Adipocyte (in vitro differentiated cells): ENCODE data around the gene RASEF.

ENCODE experiments used
- DNase-seq: peaks from one replicate; pipeline ENCODE4 v3.0.0-alpha.2; 2015; ENCODE audit warnings: low read depth
- H3K27me3 ChIP-seq: replicated peaks from 2 replicates; pipeline ENCODE4 v1.7.0; 2013; ENCODE audit warnings: mild to moderate bottlenecking, low read length, moderate library complexity; ENCODE audit not compliant: control insufficient read depth, insufficient read depth
- H3K36me3 ChIP-seq: 2 replicates; pipeline ENCODE4 v1.7.0; 2013; ENCODE audit warnings: low read length, mild to moderate bottlenecking, moderate library complexity; ENCODE audit not compliant: control insufficient read depth, insufficient read depth, severe bottlenecking
- H3K4me1 ChIP-seq: 2 replicates; pipeline ENCODE4 v1.7.0; 2013; ENCODE audit warnings: mild to moderate bottlenecking, low read length, moderate library complexity; ENCODE audit not compliant: control insufficient read depth, insufficient read depth
- H3K4me3 ChIP-seq: 2 replicates; pipeline ENCODE4 v1.7.0; 2013; ENCODE audit warnings: mild to moderate bottlenecking, low read length, moderate library complexity
- H3K9ac ChIP-seq: 2 replicates; pipeline ENCODE4 v1.7.0; 2013; ENCODE audit warnings: mild to moderate bottlenecking, low read length, moderate library complexity
- H3K9me3 ChIP-seq: 2 replicates; pipeline ENCODE4 v1.7.0; 2013; ENCODE audit warnings: mild to moderate bottlenecking, low read length, moderate library complexity; ENCODE audit not compliant: control insufficient read depth

The RASEF gene

DNA sequence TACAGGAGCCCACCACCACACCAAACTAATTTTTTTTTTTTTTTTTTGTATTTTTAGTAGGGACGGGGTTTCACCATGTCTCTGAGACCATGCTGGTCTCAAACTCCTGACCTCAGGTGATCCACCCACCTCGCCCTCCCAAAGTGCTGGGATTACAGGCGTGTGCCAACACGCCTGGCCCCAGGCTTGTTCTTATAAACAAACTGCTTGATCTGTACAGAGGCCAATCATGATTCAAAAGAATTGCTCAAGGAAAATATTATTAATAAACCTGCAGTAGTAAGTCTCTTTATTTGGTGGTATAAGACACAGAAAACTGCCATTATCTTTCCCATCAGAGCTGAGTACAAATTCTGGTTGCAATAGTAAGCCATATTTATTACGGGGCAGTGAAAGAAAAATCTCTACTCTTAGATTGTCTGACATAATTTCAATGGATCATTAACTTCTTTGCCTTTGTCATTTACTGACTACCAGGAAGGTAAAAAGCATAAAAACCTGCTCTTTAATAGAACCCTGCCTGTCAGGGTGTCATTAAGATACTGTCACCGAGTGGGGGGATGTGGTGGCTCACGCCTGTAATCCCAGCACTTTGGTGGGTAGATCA, 33.3 kb downstream of the RASEF start:
- Histone ChIP-seq H3K27me3 (no peaks in the 10 kb centered on the region), H3K36me3 (no peaks in the 10 kb centered on the region), H3K4me1 (no peaks in the 10 kb centered on the region), H3K9ac (no peak overlapping the region), H3K9me3 (peaks cover 3% of the 10 kb centered on the region), H3K4me3 (no peak overlapping the region)
- no peak for DNase-seq

- no peak overlapping the region for H3K4me3 ChIP-seq
- peaks cover 3% of the 10 kb centered on the region for H3K9me3 ChIP-seq
- peak; percentile 57 for DNase-seq
- no peak overlapping the region for H3K9ac ChIP-seq
- no peaks in the 10 kb centered on the region for H3K36me3 ChIP-seq
- no peaks in the 10 kb centered on the region for H3K27me3 ChIP-seq
- no peaks in the 10 kb centered on the region for H3K4me1 ChIP-seq
Measured at GRCh38 chr9:83027153-83027891, 35.6 kb downstream of the RASEF start.

DNA sequence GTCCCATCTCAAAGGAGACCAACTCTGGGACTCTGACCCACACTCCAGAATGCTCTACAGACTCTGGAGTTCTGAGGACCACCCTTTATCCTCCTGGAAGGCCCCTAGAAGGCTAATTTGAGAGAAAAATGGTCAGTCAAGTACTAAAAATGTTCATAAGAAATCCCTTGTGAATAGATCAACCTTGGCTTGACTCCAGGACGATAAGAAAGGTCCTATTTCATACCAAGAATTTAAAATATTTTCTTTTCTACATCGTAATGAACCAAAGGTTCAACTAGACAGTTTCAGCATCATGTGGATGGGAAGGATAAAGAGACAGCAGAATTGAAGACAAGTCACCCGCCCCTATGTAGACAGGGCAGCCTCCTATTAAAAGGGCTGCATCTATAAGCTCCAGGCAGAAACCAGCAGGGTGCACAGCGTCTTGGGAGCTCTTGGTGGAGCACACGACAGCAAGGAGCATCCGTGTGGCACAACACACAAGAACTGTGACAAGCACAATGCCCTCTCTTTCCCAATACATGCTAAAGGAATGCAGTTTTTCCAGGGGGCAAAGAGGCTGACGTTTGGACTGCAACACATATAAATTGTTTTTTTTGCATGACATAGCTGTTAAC, 38.3 kb downstream of the RASEF start:
- H3K9me3 ChIP-seq = no peaks in the 10 kb centered on the region
- H3K36me3 ChIP-seq = no peaks in the 10 kb centered on the region
- H3K27me3 ChIP-seq = no peaks in the 10 kb centered on the region
- no peak overlapping the region for H3K4me3 ChIP-seq
- no peaks in the 10 kb centered on the region for H3K4me1 ChIP-seq
- H3K9ac ChIP-seq = no peak overlapping the region
- no peak for DNase-seq

GRCh38 chr9:83023151-83023550, 39.8 kb downstream of the RASEF start:
- Histone ChIP-seq H3K4me1 (no peaks in the 10 kb centered on the region), H3K9ac (no peak overlapping the region), H3K27me3 (no peaks in the 10 kb centered on the region), H3K4me3 (no peak overlapping the region), H3K9me3 (no peaks in the 10 kb centered on the region), H3K36me3 (no peaks in the 10 kb centered on the region)
- DNase-seq = no peak

DNA sequence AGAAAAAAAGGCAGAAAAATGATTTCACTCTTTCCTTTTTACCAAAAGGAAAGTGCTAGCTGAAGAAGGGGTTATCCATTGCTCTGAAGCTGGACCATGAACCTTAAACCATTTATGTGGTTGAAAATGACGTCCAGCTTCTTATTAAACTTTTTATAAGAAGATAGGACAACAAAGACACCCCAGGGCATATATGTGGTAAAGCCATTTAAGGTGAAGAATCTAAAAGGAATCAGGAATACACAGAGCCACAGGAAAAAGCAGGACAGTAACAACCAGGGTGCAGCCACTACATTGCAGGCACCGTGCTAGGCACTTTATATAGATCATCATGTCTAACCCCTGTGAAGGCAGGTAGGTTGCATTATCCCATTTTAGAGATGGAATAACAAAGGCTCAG, 42.1 kb downstream of the RASEF start:
- DNase-seq = no peak
- H3K9me3 ChIP-seq = peaks cover 3% of the 10 kb centered on the region
- H3K4me3 ChIP-seq = no peak overlapping the region
- H3K36me3 ChIP-seq = no peaks in the 10 kb centered on the region
- H3K9ac ChIP-seq = no peak overlapping the region
- no peaks in the 10 kb centered on the region for H3K4me1 ChIP-seq
- no peaks in the 10 kb centered on the region for H3K27me3 ChIP-seq

DNA sequence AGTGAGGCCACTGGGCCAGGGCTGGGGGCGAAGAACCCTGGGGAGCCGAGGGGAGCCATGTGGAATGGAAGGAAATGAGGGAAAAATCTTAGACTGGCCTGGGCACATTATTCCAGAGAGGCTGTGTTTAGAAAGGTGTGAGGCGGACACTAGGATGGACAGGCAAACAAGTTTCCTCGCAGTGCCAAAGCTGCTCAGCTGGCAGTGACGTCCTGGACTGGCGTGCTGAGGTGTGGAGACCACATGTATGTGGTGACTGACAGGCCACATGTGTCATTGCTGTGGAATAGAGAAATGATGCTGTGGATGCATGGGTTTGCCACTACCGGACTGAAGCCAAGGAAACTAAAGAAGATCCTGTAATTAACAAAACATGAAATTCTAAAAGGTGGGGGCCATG, 42.6 kb downstream of the RASEF start:
- peaks cover 3% of the 10 kb centered on the region for H3K9me3 ChIP-seq
- H3K27me3 ChIP-seq = no peaks in the 10 kb centered on the region
- no peaks in the 10 kb centered on the region for H3K4me1 ChIP-seq
- DNase-seq = no peak
- no peak overlapping the region for H3K4me3 ChIP-seq
- no peaks in the 10 kb centered on the region for H3K36me3 ChIP-seq
- H3K9ac ChIP-seq = no peak overlapping the region

DNA sequence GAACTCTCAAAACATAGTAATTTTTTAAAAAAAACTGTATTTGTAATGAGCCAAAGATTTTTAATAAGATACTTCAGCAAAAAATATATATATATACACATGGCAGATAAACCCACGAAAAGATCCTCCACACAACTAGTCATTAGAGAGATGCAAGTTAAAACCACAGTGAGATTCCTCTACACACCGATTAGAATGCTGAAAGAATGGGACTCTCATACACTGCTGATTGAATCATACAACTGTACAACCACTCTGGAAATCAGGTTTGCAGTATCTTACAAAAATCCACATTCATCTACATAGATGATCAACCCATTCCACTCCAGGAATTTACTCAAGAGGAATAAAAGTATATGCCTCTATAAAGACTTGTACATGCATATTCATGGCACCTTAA, 43.7 kb downstream of the RASEF start:
- H3K4me1 ChIP-seq = no peaks in the 10 kb centered on the region
- no peaks in the 10 kb centered on the region for H3K36me3 ChIP-seq
- DNase-seq = no peak
- H3K9ac ChIP-seq = no peak overlapping the region
- H3K4me3 ChIP-seq = no peak overlapping the region
- no peaks in the 10 kb centered on the region for H3K27me3 ChIP-seq
- H3K9me3 ChIP-seq = peaks cover 3% of the 10 kb centered on the region

DNA sequence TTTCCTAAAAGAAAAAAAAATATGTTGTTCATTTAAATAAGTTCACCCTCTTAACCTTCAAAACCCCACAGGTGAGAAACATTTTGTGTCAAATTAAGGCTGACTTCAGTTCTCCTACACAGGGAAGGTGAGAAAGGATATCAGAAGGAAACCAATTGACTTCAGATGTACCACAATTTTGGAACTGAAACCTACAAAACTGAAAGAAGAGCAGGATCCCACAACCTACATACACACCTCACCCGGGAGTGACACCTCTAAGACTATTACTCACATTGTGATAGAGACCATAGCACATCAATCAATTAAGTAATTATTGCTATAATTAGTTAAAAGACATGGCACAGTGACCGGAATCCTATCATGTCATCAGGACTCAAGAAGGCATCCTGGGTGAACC, 47.0 kb downstream of the RASEF start:
- DNase-seq = no peak

GRCh38 chr9:83013867-83014605, 48.9 kb downstream of the RASEF start:
- Histone ChIP-seq H3K4me3 (no peak overlapping the region), H3K36me3 (no peaks in the 10 kb centered on the region)
- peak; percentile 56 for DNase-seq

More for the DNA sequence above, 47.0 kb downstream of the RASEF start:
- Histone ChIP-seq H3K36me3 (no peaks in the 10 kb centered on the region), H3K9ac (no peak overlapping the region), H3K4me3 (no peak overlapping the region), H3K9me3 (peaks cover 3% of the 10 kb centered on the region), H3K4me1 (peaks cover 24% of the 10 kb centered on the region), H3K27me3 (no peaks in the 10 kb centered on the region)

GRCh38 chr9:83012922-83013838, 49.8 kb downstream of the RASEF start:
- Histone ChIP-seq H3K36me3 (no peaks in the 10 kb centered on the region), H3K4me1 (peaks cover 24% of the 10 kb centered on the region), H3K9me3 (peaks cover 3% of the 10 kb centered on the region), H3K9ac (no peak overlapping the region), H3K27me3 (no peaks in the 10 kb centered on the region), H3K4me3 (no peak overlapping the region)
- no peak for DNase-seq

More at GRCh38 chr9:83013867-83014605, 48.9 kb downstream of the RASEF start:
- H3K4me1 ChIP-seq = peaks cover 24% of the 10 kb centered on the region
- no peak overlapping the region for H3K9ac ChIP-seq
- peaks cover 3% of the 10 kb centered on the region for H3K9me3 ChIP-seq
- no peaks in the 10 kb centered on the region for H3K27me3 ChIP-seq
